NK-92 (cell line): ENCODE data around the gene NCKAP1.

Source experiments
- DNase-seq: peaks from one replicate; lab custom pipeline; 2025; ENCODE audit not compliant: unreplicated experiment; lab: John Stamatoyannopoulos, UW

The NCKAP1 gene

DNA sequence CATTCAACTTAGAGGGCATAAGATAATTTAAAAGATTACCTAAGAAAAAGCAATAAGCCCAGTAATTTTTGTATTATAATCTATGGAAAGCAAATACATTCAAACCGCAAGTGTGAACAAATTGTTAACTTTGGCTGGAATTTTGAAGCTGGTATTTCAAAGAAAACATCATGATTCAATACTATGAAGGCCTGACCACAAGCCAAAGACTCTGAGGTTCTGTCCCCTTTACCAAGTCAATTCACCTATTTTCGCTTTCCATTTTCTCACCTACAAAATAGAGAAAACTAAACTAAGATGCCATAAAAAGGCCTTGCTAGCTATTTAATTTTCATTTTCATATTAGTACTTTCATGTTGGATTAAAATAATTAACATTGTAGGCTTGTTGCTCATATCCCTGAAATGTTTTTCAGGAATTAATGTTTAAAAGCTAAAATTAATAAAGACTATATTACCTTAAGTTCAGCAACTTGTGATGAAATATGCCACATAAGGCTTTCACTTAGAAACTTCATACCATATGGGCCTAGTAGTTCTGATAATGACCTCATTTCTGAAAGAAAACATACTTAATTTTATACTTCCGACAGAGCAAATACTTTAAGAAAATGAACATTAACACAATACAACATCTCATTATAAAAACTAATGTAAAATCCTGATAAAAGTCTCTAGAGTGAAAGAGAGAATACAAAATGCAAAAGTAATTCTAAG is 86.2 kb downstream of the NCKAP1 start:
- no peak for DNase-seq

DNA sequence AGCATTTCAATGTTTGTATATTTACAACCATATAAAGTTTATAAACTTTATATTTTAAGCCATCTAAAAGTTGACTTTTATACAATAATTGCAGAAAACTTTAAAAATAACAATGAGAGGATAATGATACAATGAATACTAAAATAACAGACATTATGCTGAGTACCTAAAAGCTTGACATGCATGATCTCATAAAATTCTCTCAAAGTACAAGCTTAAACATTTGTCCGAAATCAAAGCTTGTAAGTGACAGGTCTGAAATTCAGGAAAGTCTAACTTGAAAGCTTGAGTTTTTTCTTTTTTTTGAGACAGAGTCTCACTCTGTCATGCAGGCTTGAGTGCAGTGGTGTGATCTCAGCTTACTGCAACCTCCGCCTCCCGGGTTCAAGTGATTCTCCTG is 87.7 kb downstream of the NCKAP1 start:
- DNase-seq, result no peak

DNA sequence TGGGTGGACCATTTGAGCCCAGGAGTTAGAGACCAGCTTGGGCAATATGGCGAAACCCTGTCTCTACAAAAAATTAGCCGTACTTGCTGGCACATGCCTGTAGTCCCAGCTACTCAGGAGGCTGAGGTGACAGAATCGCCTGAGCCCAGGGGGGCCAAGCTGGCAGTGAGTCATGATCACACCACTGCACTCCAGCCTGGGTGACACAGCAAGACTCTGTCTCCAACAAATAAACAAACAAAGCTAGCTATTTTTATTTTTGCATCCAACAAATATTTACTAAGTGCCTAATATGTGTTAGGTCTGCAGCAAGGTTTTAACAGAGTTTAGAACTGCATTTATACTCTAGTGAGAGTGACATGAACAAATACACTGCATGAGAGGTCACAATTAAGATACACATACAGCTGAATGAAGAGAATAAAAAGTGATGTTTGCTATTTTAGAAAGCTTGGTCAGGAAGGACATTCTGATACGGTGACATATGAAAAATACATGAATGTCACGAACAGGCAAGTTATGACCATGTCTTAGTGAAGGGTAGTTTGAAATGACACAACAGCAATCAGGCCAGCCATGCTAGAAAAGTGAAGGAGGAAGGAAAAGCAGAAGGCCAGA is 88.6 kb downstream of the NCKAP1 start:
- no peak for DNase-seq

DNA sequence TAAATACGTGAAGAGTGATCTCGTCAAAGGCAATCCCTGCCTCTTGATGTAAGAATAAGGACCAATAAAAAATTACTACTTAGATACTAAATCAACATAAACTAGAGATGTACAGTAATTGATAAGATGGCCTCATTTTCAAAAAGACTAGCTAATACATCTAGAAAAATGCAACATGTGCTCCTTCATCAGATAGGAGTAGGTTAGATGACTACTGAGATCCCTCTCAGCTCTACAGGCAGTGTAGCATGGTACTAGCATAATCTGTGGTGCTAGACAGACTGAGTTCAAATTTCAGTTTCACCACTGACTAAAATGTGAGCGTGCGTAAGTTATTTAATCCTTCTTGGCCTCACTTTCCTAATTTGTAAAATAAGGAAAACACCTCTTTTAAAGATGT is 89.2 kb downstream of the NCKAP1 start:
- no peak for DNase-seq

DNA sequence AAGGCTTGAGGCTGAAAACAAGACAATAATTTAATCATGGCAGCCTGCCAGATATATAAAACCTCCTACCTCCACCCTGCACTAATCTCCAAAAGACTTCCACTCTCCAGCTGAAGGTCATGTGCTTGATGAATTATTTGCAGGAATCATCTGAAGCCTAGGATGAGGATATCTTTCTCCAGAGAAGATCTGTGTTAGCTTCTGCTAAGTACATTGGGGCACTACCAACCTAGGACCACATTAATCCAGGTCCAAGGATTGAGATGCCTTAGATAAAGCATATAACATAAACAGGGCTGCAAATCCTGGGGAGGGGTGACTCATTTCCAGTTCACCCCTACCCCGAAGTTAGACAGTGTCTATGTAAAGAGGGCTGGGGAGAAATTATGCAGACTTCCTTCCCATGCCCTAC is 91.3 kb downstream of the NCKAP1 start:
- no peak for DNase-seq

DNA sequence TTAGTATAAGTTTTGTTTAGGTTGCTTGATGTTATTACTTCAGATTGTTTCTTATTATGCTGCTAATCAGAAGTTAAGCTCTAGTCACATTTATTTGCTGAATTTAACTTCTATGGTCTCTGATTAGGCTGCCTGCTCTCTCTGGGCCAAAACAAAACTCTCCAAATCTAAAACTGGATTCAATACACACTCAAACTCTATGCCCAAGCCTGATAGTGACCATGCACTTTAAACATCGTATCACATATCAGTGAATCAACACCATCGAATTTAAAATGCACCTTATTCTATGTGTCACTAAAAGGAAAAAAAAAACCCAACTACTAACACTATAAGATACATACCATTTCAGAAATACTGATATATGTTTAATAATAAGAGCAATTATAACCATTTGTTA is 94.9 kb downstream of the NCKAP1 start:
- DNase-seq, result no peak

DNA sequence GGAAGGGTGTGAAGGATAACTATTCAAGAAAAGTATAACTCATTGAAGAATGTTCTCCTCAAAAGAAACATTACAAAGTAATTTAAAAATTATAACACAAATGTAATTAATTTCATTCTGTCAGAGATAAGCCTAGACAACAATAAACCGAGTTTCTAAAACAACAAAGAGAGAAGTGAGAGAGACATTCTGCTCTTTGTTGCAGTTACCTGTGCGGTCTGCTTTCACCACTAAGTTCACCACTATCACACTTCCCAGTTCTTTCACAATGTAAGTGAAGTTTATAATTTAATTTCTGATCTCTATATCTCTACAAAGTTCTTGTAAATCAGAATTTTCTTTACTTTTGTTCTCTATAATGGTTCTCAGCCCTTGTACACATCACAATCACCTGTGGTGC is 95.5 kb downstream of the NCKAP1 start:
- DNase-seq, result no peak

DNA sequence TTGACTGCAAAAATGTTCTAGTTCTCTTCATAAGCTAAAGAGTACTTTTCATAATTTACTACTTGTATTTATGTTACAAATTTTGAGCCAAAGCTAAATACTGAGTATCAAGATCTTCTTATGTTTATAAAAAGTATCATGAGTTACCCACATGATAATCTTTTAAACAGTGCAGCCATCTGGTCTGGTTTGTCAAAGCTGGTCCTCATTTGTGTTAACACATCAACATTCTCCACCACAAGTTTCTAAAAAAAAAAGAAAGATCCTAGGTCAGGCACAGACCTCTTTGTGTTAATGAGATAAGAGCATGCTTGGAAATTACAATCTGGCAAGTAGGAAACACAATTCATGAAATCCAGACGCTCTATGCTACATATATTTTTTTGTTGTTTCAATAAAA is 96.3 kb downstream of the NCKAP1 start:
- no peak for DNase-seq

DNA sequence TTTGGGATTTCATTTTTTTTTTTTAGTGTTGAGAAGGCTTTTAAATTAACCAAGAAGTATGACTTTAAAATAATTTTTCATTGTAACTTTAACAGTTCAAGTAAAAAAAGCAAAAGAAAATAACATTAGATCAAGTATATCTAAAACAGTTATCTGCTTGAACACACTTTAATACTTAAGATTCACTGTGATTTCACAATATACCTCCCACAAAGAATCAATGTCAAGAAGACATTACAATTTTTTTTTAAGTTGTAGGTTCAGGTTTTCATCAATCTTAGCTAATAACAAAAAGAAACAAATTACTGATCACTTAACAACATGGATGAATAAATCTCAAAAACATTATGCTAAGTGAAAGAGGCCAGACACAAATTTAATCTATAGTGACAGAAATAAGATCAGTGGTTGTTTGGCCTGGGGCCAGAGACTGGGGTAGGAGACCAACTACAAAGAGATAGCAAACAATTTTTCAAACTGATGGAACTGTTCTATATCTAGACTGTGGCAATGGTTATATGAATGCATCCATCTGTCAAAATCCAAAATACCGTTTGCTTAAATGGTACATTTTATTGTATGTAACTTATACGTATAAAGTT is 97.0 kb downstream of the NCKAP1 start:
- no peak for DNase-seq

DNA sequence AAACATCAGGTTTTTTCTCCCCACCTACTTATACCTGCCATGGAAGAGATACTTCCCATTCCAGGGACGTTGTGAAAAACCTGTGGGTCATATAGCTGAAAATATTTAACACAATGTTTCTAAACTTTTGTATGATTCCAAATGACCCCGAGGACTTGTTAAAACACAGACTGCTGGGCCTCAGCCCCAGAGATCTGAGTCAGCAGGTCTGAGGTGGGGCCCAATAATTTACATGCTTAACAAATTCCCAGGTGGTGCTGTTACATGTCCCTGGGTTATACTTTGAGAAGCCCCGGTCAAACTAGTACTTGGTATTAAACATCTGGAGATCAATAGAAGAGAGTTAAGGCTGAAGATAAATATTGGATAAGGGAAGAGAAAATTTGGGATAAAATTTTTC is 100.4 kb downstream of the NCKAP1 start:
- DNase-seq, result no peak

DNA sequence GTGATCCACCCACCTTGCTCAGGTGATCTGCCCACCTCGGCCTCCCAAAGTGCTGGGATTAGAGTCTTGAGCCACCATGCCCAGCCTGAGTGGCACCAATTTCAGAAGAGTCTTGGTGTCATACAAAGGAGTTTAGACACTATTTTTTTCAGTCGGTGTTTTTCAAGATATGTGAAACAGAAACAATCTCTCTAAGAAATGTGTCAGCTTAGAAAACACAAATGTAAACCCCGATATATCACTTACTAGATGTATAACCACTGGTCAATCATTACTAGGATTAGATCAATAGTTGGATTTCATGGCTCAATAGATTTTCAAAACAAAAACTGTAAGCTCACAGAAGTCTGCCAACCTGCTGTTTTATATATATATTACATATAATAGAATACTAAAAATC is 104.6 kb downstream of the NCKAP1 start:
- no peak for DNase-seq

DNA sequence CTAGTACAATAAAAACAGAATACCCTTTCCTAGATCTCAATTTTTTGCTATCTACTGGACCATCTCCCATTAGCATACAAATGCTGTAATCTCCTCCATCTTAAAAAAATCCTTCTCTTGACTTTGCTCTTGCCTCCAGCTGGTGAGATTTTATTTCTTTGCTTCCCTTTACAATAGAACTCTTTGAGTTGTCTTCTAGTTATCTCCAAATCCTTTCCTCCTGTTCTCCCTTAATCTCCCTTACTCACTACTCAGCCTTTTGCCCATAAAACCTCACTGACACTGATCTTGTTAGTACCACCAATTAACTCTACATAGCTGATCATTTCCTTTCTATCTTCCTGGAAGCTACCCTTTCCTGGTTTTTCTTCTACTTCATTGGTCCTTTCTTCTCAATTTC is 108.3 kb downstream of the NCKAP1 start:
- DNase-seq, result no peak

DNA sequence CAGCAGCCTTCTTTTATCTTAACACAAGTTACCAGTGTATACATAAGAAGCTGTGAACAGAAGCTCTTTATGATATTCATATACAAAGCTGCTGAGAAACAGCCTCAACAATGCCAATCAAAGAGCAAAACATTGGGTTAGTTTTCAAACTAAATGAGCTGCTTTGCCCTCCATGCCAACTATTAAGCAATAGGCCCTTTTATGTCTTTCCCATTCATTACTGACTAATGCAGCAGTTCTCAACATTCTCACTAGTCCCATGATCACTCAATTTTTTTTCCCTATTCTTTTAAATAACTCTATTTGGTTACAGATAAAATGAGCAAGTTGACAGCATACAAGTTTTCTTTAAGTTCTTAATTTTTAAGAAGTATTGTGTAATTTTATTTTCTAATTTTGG is 114.0 kb downstream of the NCKAP1 start:
- no peak for DNase-seq

DNA sequence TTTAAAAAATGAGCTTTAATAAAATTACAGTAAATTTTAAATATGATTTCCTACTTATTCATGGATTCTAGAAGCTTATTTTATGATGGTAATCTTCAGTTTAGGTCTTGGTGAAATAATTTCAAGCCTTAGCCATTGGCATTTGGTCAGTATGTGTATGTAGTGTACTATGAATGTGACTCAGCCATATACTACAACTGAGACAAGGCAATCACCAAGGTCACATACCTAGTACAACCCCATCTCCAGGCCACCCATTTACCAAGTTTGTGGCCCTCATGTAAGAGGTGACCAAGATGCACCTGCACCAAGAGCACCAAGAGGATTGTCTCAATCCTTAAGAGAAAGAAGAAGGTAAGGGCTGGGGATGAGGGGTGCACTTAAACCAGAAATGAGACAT is 117.0 kb downstream of the NCKAP1 start:
- no peak for DNase-seq

DNA sequence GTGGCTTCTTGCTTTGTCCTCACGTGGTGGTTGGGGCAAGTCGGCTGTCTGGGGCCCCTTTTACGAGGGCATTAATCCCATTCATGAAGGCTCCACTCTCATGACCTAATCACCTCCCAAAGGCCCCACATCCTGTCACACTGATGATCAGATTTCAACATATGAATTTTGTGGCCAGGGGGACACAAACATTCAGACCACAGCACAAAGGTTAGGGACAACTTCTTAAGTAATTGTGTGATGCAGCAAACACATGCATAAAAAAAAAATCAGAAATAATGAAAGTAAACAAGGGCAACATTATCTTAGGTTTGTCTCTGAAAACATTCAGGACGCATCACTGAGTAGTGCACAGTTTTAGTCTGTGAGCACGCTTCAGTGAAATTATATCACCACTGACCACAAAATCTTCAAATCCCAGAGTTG is 117.6 kb downstream of the NCKAP1 start:
- DNase-seq, result no peak

DNA sequence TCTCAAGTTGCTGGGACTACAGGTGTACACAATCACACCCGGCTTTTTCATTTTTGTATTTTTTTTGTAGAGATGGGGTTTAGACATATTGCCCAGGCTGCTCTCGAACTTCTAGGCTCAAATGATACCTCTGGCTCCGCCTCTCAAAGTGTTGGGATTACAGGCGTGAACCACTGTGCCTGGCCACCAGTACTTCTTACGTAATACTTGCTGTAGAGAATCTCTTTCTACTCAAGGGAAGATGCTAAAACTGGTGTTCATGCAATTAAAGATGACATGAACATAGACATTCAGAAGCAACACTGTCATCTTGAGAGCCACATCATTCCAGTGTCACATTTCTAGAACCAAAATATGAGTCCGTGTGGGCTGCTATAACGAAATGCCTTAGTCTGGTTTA is 118.2 kb downstream of the NCKAP1 start:
- no peak for DNase-seq

DNA sequence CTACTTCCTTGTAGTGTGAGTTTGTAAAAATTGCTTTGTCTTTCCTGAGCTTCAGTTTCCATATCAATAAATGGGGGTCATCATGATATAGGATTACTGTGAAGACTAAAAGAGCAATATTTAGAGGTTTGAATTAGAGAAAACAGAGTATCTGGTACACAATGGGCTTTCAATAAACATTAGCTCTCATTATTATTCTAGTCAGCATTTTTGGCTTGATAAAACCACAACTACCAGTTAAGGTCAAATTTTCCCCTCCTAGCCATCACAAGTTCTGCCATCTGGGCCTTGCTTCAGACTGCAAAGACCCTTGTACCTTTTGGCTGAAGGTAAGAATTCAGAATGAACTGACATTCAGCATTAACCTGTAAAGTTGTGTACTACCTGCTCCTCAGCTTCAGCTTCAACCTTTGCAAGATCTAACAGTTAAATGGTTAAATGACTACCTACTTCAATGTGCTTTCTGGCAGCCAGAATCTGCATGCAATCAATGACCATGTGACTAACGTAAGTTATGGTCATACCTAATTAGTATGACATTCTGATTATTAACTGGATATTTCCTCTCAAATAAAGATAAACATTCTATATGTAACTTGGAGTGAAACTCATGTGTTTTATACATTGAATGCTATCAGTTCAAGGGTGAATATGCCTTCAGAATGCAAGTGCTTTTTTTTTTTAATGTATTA is 119.2 kb downstream of the NCKAP1 start:
- DNase-seq, result no peak

DNA sequence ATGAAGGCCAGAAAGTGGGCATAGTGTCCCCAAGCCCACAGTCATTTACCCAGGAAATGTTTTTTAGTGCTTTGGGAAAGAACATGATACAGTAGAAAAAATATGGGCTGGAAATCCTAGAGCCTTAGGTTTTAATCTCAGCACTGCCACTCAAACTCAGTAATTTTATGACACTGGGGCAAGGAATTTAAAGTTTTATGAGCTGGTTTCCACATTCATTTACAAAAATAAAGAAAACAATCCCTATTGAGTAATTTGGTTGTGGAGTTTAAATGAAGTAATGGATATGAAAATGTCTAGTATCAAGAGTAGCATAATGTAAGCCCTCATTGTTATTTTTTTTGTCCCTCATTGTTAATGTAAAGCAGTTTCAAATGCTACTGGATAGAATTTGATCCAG is 120.3 kb downstream of the NCKAP1 start:
- no peak for DNase-seq

DNA sequence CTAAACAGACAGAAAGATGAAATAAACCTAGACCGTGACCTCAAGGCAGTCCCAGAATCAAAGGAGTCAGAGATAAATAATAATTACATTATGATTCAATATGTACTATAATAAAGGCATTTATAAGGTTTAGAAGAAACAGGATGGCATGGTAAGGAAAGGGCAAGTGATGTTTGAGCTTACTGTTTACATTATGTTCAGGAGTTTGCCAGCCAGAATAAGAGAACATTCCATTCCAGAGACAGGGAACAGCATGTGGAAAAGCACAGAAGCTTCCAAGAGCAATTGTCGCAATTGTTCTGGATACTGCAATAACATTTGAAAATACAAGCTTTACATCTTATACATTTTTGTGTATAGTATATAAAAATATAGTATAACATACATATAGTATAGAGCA is 121.8 kb downstream of the NCKAP1 start:
- DNase-seq, result no peak

DNA sequence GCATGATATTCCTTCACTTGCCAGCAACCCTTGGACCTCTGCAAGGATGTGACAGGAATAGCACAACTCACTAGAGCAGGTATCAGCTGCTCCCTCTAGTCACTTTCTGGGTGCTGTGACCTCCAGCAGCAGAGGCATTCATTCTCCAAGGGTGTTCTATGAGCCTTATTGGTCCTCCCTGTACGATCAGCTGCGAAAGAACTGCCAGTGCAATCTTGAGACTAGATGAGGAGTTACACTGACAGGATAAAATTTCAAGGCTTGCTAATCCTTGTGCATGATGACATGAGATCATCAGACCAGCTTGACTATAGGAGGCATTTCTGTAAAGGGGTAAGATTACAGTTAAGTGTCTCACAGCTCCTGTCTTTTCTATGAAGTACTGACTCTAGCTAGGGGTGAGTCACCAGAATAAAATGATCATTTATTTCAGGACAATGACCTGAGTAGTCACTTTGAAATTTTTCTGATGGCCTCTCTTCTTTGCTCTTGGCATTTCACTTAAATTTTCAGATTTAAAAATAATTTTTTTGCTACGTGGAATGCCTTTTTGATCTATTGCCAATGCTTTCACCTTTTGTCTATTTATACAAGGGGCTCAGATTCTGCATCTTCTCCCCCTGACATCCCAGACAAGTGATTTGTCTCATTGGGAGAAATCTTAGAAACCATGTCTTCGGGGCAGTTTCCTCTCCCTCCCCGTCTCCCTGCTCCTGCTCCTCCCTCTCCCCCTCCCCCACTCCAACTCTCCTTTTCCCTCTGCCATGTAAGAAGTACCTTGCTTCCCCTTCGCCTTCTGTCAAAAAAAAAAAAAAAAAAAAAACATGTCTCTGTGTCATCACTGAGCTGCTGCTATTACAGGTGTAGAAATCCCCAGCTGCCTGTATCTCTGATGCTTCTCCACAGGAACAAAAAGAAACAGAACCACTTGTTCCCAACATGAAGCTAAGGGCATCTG is 122.6 kb downstream of the NCKAP1 start:
- no peak for DNase-seq

DNA sequence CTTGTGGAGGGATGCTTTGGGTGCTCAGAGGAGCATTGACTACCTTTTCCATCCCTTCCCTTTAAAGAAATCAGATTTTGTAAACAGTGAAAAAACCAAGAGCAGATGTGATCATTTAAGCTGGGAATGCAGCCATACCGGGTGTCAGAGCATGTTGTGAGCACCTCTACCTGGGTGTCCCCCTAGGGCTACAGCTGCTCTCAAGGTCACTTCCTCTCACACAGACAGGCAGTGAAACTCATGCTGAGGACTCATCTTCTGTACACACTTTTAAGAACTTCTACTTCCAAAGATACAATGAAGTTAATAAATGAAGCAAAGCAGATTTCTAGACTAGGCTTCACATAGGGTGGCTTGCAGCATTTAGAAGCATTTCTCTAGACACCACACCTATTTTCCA is 123.4 kb downstream of the NCKAP1 start:
- DNase-seq, result no peak
